GM12801 (cell line): Measurements from ENCODE around the gene MTG2.

Experiments used
- TF ChIP-seq, protein P1 (sequence below): IDR thresholded peaks from one replicate; pipeline ENCODE4 v1.5.1; 2011; ENCODE audit warnings: control low read depth; ENCODE audit not compliant: insufficient read length; ENCODE audit errors: extremely low read depth

MTG2 gene

DNA sequence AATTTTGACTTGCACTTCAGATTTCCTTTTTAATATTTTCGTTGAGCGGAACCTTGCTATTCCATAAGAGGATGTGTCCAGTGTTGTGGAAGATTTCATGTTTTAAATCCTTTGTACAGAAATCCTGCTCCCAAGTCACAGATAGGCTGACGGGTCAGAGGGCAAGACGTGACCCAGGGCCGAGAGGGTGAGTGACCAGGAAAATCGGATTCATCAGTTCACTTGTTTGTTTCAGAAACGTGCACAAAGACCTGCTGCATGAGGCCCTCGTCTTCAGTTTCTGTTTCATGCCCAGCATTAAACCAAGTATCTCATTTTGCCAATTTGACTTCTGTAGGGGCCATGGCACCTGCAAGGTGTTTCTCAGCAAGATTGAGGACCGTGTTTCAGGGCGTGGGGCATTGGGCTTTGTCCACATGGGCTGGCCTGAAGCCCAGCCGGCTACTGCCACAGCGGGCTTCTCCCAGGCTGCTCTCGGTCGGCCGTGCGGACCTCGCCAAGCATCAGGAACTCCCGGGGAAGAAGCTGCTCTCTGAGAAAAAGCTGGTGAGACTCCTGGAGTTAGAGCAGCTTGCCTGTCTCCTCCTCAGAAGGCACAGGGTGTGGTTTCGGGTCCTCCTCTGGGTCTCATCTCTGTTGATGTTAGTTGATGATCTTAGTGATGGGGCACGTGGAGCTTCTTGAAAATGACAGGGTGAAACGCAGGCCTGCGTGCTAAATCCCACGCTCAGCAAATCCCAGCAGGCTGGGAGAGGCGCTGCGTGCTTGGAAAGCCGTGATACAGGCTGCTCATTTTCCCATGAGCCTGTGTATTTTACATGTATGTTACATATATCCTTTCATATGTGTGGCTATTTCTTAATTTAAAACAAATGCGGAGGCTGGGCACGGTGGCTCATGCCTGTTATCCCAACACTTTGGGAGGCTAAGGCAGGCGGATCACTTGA lies 10.5 kb downstream of the MTG2 start:
- TF ChIP-seq, protein P1, sequence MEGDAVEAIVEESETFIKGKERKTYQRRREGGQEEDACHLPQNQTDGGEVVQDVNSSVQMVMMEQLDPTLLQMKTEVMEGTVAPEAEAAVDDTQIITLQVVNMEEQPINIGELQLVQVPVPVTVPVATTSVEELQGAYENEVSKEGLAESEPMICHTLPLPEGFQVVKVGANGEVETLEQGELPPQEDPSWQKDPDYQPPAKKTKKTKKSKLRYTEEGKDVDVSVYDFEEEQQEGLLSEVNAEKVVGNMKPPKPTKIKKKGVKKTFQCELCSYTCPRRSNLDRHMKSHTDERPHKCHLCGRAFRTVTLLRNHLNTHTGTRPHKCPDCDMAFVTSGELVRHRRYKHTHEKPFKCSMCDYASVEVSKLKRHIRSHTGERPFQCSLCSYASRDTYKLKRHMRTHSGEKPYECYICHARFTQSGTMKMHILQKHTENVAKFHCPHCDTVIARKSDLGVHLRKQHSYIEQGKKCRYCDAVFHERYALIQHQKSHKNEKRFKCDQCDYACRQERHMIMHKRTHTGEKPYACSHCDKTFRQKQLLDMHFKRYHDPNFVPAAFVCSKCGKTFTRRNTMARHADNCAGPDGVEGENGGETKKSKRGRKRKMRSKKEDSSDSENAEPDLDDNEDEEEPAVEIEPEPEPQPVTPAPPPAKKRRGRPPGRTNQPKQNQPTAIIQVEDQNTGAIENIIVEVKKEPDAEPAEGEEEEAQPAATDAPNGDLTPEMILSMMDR = no peak

DNA sequence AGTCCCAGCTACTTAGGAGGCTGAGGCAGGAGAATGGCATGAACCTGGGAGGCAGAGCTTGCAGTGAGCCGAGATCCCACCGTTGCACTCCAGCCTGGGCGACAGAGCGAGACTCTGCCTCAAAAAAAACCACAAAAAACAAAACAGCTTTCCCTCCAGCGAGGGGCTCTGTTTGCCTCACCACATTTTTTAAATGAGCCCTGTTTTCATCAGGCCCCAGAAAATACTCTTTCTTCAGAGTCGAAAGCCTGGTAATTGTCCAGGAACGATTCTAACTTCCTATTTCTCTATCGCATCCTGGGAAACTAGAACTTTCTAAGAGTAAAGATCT lies 12.2 kb downstream of the MTG2 start:
- TF ChIP-seq, protein P1 = no peak

DNA sequence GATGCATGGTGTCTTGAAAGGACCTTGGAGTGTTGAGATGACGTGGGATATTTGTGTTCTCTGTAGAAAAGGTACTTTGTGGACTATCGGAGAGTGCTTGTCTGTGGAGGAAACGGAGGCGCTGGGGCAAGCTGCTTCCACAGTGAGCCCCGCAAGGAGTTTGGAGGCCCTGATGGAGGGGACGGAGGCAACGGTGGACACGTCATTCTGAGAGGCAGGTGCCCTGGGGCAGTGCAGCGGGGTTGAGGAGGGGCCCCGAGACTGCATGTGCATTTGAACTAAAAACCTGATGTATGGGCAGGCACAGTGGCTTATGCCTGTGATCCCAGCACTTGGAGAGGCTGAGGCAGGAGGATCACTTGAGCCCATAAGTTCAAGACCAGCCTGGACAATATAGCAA lies 12.9 kb downstream of the MTG2 start:
- TF ChIP-seq, protein P1 = no peak

DNA sequence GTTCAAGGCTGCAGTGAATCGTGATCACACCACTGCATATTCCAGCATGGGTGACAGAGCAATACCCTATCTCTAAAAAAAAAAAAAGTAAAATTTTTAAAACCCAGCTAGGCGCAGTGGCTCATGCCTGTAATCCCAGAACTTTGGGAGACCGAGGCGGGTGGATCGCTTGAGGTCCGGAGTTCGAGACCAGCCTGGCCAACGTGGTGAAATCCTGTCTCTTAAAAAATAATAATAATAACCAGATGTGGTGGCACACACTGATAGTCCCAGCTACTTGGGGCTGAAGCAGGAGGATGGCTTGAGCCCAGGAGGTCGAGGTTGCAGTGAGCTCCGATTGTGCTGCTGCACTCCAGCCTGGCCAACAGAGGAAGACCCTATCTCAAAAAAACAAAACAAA lies 13.5 kb downstream of the MTG2 start:
- TF ChIP-seq, protein P1 = no peak

DNA sequence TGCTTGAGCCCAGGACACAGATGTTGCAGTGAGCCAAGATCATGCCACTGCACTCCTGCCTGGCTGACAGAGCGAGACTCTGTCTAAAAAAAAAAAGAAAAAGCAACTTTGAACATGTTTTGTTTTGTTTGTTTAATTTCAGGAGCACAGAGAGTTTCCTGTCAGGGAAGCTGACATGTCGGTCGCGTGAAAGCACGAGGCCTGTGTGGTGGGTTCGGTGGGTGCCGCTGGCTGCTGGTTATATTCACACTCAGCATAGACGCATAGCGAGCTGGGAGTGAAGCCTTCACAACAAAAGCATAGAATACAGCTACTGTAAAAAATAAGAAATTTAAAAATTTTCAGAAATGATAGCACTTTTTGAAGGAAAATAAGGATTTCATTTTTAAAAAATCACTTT lies 14.5 kb downstream of the MTG2 start:
- TF ChIP-seq, protein P1 = no peak

DNA sequence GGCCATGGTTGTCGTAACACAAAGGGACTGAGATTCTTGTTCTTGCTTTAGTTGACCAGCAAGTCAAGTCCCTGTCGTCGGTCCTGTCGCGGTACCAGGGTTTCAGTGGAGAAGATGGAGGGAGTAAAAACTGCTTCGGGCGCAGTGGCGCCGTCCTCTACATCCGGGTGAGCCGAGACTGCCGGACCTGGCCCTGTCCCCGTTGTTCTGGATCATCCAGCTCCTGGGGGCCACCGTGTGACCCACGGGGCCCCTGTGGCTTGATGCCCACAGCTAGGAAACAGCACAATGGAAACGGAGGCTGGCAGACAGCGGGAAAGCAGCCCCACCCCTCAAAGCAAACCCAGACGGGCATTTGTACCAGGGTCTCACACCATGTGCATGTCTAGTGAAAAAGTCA lies 15.0 kb downstream of the MTG2 start:
- TF ChIP-seq, protein P1 = no peak

DNA sequence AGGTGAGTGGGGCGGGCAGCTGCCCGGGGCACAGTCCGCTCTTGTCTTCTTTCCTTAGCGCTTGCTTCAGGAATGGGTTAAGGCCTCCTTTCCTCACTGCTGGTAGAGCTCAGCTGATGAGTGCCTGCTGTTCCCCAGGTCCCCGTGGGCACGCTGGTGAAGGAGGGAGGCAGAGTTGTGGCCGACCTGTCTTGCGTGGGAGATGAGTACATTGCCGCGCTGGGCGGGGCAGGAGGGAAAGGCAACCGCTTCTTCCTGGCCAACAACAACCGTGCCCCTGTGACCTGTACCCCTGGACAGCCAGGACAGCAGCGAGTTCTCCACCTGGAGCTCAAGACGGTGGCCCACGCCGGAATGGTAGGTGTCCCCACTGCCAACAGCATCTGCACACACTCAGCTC lies 15.7 kb downstream of the MTG2 start:
- TF ChIP-seq, protein P1 = no peak

DNA sequence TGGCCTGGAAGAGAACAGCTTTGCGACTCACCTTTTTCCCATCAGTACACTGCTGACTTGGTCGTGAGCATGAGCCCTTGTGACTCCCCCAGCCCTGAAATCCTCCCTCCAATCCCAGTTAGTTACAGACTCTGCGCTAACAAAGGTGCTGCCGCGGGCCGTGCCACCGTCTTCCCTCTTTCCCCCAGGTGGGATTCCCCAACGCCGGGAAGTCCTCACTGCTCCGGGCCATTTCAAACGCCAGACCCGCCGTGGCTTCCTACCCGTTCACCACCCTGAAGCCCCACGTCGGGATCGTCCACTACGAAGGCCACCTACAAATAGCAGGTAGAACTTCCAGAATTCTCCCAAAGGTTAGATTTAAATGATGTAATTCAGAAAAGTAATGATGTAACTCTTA lies 16.1 kb downstream of the MTG2 start:
- TF ChIP-seq, protein P1 = no peak
